ENCODE measurements around the gene LPIN3.

The LPIN3 gene

GRCh38 chr20:41349266-41349665 lies 8.6 kb downstream of the LPIN3 start:
- TF ChIP-seq TEAD4 (IDR thresholded peaks at IDR 0.05), result no peak
- no peak for TF ChIP-seq MAX (IDR thresholded peaks at IDR 0.05)
- no peak for TF ChIP-seq TAF1 (IDR thresholded peaks at IDR 0.05; ENCODE audit: low read depth)
- TF ChIP-seq RAD21 (IDR thresholded peaks at IDR 0.05; ENCODE audit: low read depth), result no peak
- TF ChIP-seq EP300 (IDR thresholded peaks at IDR 0.05; ENCODE audit: borderline replicate concordance), result no peak
- TF ChIP-seq ZBTB7A (IDR thresholded peaks at IDR 0.05; ENCODE audit: low read depth), result no peak

- TF ChIP-seq RAD21 (IDR thresholded peaks at IDR 0.05; ENCODE audit: low read depth) (no peak), ZBTB7A (IDR thresholded peaks at IDR 0.05; ENCODE audit: low read depth) (no peak), CREB1 (IDR thresholded peaks at IDR 0.05; ENCODE audit: low read depth) (no peak), TCF12 (IDR thresholded peaks at IDR 0.05; ENCODE audit: low read depth) (no peak), TAF1 (IDR thresholded peaks at IDR 0.05; ENCODE audit: low read depth) (no peak), FOXM1 (IDR thresholded peaks at IDR 0.05; ENCODE audit: borderline replicate concordance, low read depth) (no peak), NFIC (IDR thresholded peaks at IDR 0.05) (no peak), YY1 (IDR thresholded peaks at IDR 0.05; ENCODE audit: low read depth) (no peak), USF1 (IDR thresholded peaks at IDR 0.05) (no peak), MAX (IDR thresholded peaks at IDR 0.05) (no peak), TEAD4 (IDR thresholded peaks at IDR 0.05) (no peak), CEBPB (IDR thresholded peaks at IDR 0.05) (no peak), EP300 (IDR thresholded peaks at IDR 0.05; ENCODE audit: borderline replicate concordance) (no peak), REST (IDR thresholded peaks at IDR 0.05; ENCODE audit: low read depth) (no peak)
Measured at GRCh38 chr20:41349943-41350342, 9.3 kb downstream of the LPIN3 start.

GRCh38 chr20:41350408-41350962 lies 9.9 kb downstream of the LPIN3 start:
- TF ChIP-seq EP300 (IDR thresholded peaks at IDR 0.05; ENCODE audit: borderline replicate concordance) (no peak), FOXM1 (IDR thresholded peaks at IDR 0.05; ENCODE audit: borderline replicate concordance, low read depth) (no peak), RAD21 (IDR thresholded peaks at IDR 0.05; ENCODE audit: low read depth) (no peak)

- TF ChIP-seq USF1 (IDR thresholded peaks at IDR 0.05), result no peak
- TF ChIP-seq ZBTB7A (IDR thresholded peaks at IDR 0.05; ENCODE audit: low read depth), result no peak
- TF ChIP-seq EGR1 (IDR thresholded peaks at IDR 0.05), result no peak
- no peak for TF ChIP-seq TEAD4 (IDR thresholded peaks at IDR 0.05)
- no peak for TF ChIP-seq EP300 (IDR thresholded peaks at IDR 0.05; ENCODE audit: borderline replicate concordance)
- no peak for TF ChIP-seq RAD21 (IDR thresholded peaks at IDR 0.05; ENCODE audit: low read depth)
- TF ChIP-seq MAX (IDR thresholded peaks at IDR 0.05), result no peak
- no peak for TF ChIP-seq FOXM1 (IDR thresholded peaks at IDR 0.05; ENCODE audit: borderline replicate concordance, low read depth)
- no peak for TF ChIP-seq TAF1 (IDR thresholded peaks at IDR 0.05; ENCODE audit: low read depth)
- TF ChIP-seq YY1 (IDR thresholded peaks at IDR 0.05; ENCODE audit: low read depth), result no peak
- no peak for TF ChIP-seq CEBPB (IDR thresholded peaks at IDR 0.05)
- TF ChIP-seq REST (IDR thresholded peaks at IDR 0.05; ENCODE audit: low read depth), result no peak
- TF ChIP-seq TCF12 (IDR thresholded peaks at IDR 0.05; ENCODE audit: low read depth), result no peak
- no peak for TF ChIP-seq CREB1 (IDR thresholded peaks at IDR 0.05; ENCODE audit: low read depth)
- no peak for TF ChIP-seq NFIC (IDR thresholded peaks at IDR 0.05)
Measured at GRCh38 chr20:41352106-41352505, 11.5 kb downstream of the LPIN3 start.

GRCh38 chr20:41352666-41353065 lies 12.0 kb downstream of the LPIN3 start:
- no peak for TF ChIP-seq TAF1 (IDR thresholded peaks at IDR 0.05; ENCODE audit: low read depth)
- TF ChIP-seq TCF12 (IDR thresholded peaks at IDR 0.05; ENCODE audit: low read depth), result no peak
- no peak for TF ChIP-seq ZBTB7A (IDR thresholded peaks at IDR 0.05; ENCODE audit: low read depth)
- TF ChIP-seq MAX (IDR thresholded peaks at IDR 0.05), result no peak
- no peak for TF ChIP-seq NFIC (IDR thresholded peaks at IDR 0.05)
- no peak for TF ChIP-seq CREB1 (IDR thresholded peaks at IDR 0.05; ENCODE audit: low read depth)
- TF ChIP-seq USF1 (IDR thresholded peaks at IDR 0.05), result no peak
